Motor neuron (in vitro differentiated cells): Measurements from ENCODE around the gene LOXL3. TPM values are rescaled to one million over a fixed set of nuclear protein-coding genes. Genes with fewer than 3 reads are reported as not detected.
"Not testable (repeated sequence)": the region's sequence is repeated elsewhere in the genome, so short reads cannot be mapped to it uniquely, and the experiment has no call there.

Experiments
- ATAC-seq, 8 experiments: fragments of 200-7000 bp; cut with Tn5 transposase; replicated peaks in 6 of 8; 2 replicates each; pipeline ENCODE4 v1.8.0; 2021; ENCODE audit warnings: mild to moderate bottlenecking in 8 of 8, moderate library complexity in 8 of 8
- H3K27ac ChIP-seq, 2 donors: fragments of 250-450 bp; sonication (Bioruptor Pico); 2 replicates each; pipeline ENCODE4 v1.9.0; 2021; ENCODE audit warnings: antibody characterized with exemption in 2 of 2, mild to moderate bottlenecking in 2 of 2, moderate library complexity in 1 of 2
- H3K4me1 ChIP-seq, 2 donors: fragments of 250-450 bp; sonication (Bioruptor Pico); replicated peaks in 1 of 2; 2 replicates each; pipeline ENCODE4 v1.6.1; 2021; ENCODE audit warnings: antibody characterized with exemption in 2 of 2, mild to moderate bottlenecking in 2 of 2, moderate library complexity in 1 of 2
- H3K4me3 ChIP-seq, 5 donors: fragments of 250-450 bp; sonication (Bioruptor Pico); 2 replicates each; pipeline ENCODE4 v1.9.0; 2021; ENCODE audit warnings: antibody characterized with exemption in 5 of 5, mild to moderate bottlenecking in 5 of 5, moderate library complexity in 4 of 5
- WGBS, 10 experiments: fragments of 450-650 bp; shearing (Covaris generic); methylation state at CpG; one replicate each; pipeline ENCODE4 v1.0.0; 2022; 5-methylcytosine and 5-hydroxymethylcytosine counted together
- in situ Hi-C, 9 experiments: fragments of 400-800 bp; cut with MboI; loops; one replicate each; pipeline ENCODE4 v1.15.0; 2021; ENCODE audit warnings: low sequenced_read_pairs in 9 of 9, low pct_unique_long_range_greater_than_20kb in 2 of 9; ENCODE audit not compliant: unreplicated experiment in 9 of 9
- total RNA-seq, 8 experiments: library from RNA; unstranded; fragments of 300-600 nt; gene quantifications; 2 replicates each; pipeline versions ENCODE4 v1.2.3 to v1.2.4, GENCODE V29; 2022

The LOXL3 gene
- total RNA-seq, 8 experiments from 2014 or later: 0.54 to 29.3 (median 9.1) TPM

- in situ Hi-C loops: loop anchor here in 3 of 9 experiments (25.0 kb wide), 1 partner anchor 90 kb away; no protein-coding TSS in a partner anchor
- no peak for ATAC-seq
- Histone ChIP-seq H3K4me3 (no peak overlapping the region), H3K27ac (no peak overlapping the region), H3K4me1 (peaks cover 6 to 22% of the 10 kb centered on the region in 2 donors)
- WGBS, 10 experiments: 30 to 100% (median 46%) methylated on average over 1 to 16 of the region's 19 CpGs; no CpG with 5 or more reads in 1 of the 10 experiments
These were observed 56.6 kb downstream of the LOXL3 start for GRCh38 chr2:74496997-74497776.

- in situ Hi-C loops: loop anchor here in 3 of 9 experiments (25.0 kb wide), 1 partner anchor 92 kb away; no protein-coding TSS in a partner anchor
- ATAC-seq: no peak
- WGBS, 10 experiments: 40 to 100% (median 76%) methylated on average over 1 of the region's 1 CpG; no CpG with 5 or more reads in 6 of the 10 experiments
- Histone ChIP-seq H3K4me1 (peaks cover 6 to 20% of the 10 kb centered on the region in 2 donors), H3K4me3 (no peak overlapping the region), H3K27ac (no peak overlapping the region)
These were observed 58.3 kb downstream of the LOXL3 start for GRCh38 chr2:74495440-74495839.

GRCh38 chr2:74493546-74493945 lies 60.2 kb downstream of the LOXL3 start:
- Histone ChIP-seq H3K4me1 (peaks cover 6 to 10% of the 10 kb centered on the region in 2 donors), H3K4me3 (no peak overlapping the region), H3K27ac (no peak overlapping the region)
- ATAC-seq: no peak
- 68 to 100% (median 86%) methylated on average over 2 of the region's 3 CpGs; no CpG with 5 or more reads in 7 of the 10 experiments for WGBS, 10 experiments
- in situ Hi-C loops: loop anchor here in 3 of 9 experiments (25.0 kb wide), 1 partner anchor 94 kb away; no protein-coding TSS in a partner anchor

- in situ Hi-C loops: loop anchor here in 3 of 9 experiments (25.0 kb wide), 1 partner anchor 95 kb away; no protein-coding TSS in a partner anchor
- Histone ChIP-seq H3K4me1 (no peaks in the 10 kb centered on the region), H3K4me3 (no peak overlapping the region), H3K27ac (no peak overlapping the region)
- no peak for ATAC-seq
- WGBS, 10 experiments: 83 to 100% (median 90%) methylated on average over 1 to 6 of the region's 12 CpGs; no CpG with 5 or more reads in 5 of the 10 experiments
These were observed 61.8 kb downstream of the LOXL3 start for GRCh38 chr2:74491648-74492544.

GRCh38 chr2:74489906-74490305 lies 63.8 kb downstream of the LOXL3 start:
- H3K27ac ChIP-seq: no peak overlapping the region
- no peak for ATAC-seq
- no peak overlapping the region for H3K4me3 ChIP-seq
- WGBS, 10 experiments: 83 to 100% (median 100%) methylated on average over 1 to 5 of the region's 9 CpGs; no CpG with 5 or more reads in 7 of the 10 experiments
- in situ Hi-C loops: loop anchor here in 3 of 9 experiments (25.0 kb wide), 1 partner anchor 97 kb away; no protein-coding TSS in a partner anchor
- no peaks in the 10 kb centered on the region for H3K4me1 ChIP-seq

GRCh38 chr2:74488643-74489481 lies 64.9 kb downstream of the LOXL3 start:
- H3K4me3 ChIP-seq: no peak overlapping the region
- in situ Hi-C loops: loop anchor here in 3 of 9 experiments (25.0 kb wide), 1 partner anchor 98 kb away; no protein-coding TSS in a partner anchor
- no peak overlapping the region for H3K27ac ChIP-seq
- WGBS, 10 experiments: 81 to 100% (median 90%) methylated on average over 1 to 8 of the region's 9 CpGs; no CpG with 5 or more reads in 5 of the 10 experiments
- no peak for ATAC-seq
- H3K4me1 ChIP-seq: no peaks in the 10 kb centered on the region

GRCh38 chr2:74486141-74486540 lies 67.6 kb downstream of the LOXL3 start:
- in situ Hi-C loops: loop anchor here in 3 of 9 experiments (25.0 kb wide), 1 partner anchor 101 kb away; no protein-coding TSS in a partner anchor
- H3K27ac ChIP-seq: no peak overlapping the region
- H3K4me1 ChIP-seq: peaks cover 5% of the 10 kb centered on the region in 2 donors
- no peak for ATAC-seq
- no peak overlapping the region for H3K4me3 ChIP-seq
- 94 to 100% (median 100%) methylated on average over 1 to 2 of the region's 2 CpGs; no CpG with 5 or more reads in 6 of the 10 experiments for WGBS, 10 experiments

GRCh38 chr2:74483675-74484164 lies 70.0 kb downstream of the LOXL3 start:
- in situ Hi-C loops: loop anchor here in 3 of 9 experiments (25.0 kb wide), 1 partner anchor 104 kb away; no protein-coding TSS in a partner anchor
- peak overlapping the region; percentile 79 to 97 (median 90) for H3K4me3 ChIP-seq
- H3K27ac ChIP-seq, ATAC-seq: not testable (repeated sequence)
- H3K4me1 ChIP-seq: peaks cover 8 to 16% of the 10 kb centered on the region in 2 donors
- WGBS, 10 experiments: 40 to 100% (median 81%) methylated on average over 1 to 17 of the region's 19 CpGs; no CpG with 5 or more reads in 3 of the 10 experiments

GRCh38 chr2:74482801-74483674 lies 70.7 kb downstream of the LOXL3 start, which contains the start of the genes CCDC142 and TTC31:
Gene CCDC142 (minus strand): TSS chr2:74482998. CDS start chr2:74482837, 161 bp downstream.
Gene TTC31 (plus strand): TSS chr2:74483081. CDS start chr2:74483096, 15 bp downstream.
- WGBS, 10 experiments: 0 to 60% (median 1%) methylated on average over 1 to 31 of the region's 50 CpGs; no CpG with 5 or more reads in 3 of the 10 experiments
- Histone ChIP-seq H3K4me1 (peaks cover 8 to 16% of the 10 kb centered on the region in 2 donors), H3K27ac (peak within 1 kb of the TSS; percentile 91 to 93), H3K4me3 (peak within 1 kb of the TSS; percentile 79 to 97 (median 90))
- in situ Hi-C loops: loop anchor here in 3 of 9 experiments (25.0 kb wide), 1 partner anchor 104 kb away; no protein-coding TSS in a partner anchor
- ATAC-seq: peak; percentile 92 to 94 (median 92)
